Glutamatergic neuron (in vitro differentiated cells): Measurements from ENCODE around the gene PZP. TPM values are rescaled to one million over a fixed set of nuclear protein-coding genes. Genes with fewer than 3 reads are reported as not detected.

Source experiments
- DNase-seq: peaks from one replicate; pipeline ENCODE4 v3.0.0; 2022
- H3K27ac Mint-ChIP-seq: one replicate; pipeline ENCODE4 v1.8.0; 2020; ENCODE audit warnings: mild to moderate bottlenecking, mixed read lengths, inconsistent platforms; ENCODE audit not compliant: unreplicated experiment
- H3K27me3 Mint-ChIP-seq: one replicate; pipeline ENCODE4 v1.8.0; 2020; ENCODE audit warnings: mild to moderate bottlenecking, moderate library complexity, mixed read lengths, inconsistent platforms; ENCODE audit not compliant: unreplicated experiment
- H3K36me3 Mint-ChIP-seq: one replicate; pipeline ENCODE4 v1.8.0; 2020; ENCODE audit warnings: mild to moderate bottlenecking, mixed read lengths, inconsistent platforms; ENCODE audit not compliant: unreplicated experiment
- H3K4me1 Mint-ChIP-seq: one replicate; pipeline ENCODE4 v1.8.0; 2020; ENCODE audit warnings: mild to moderate bottlenecking, low read depth, mixed read lengths, inconsistent platforms; ENCODE audit not compliant: unreplicated experiment
- H3K4me3 Mint-ChIP-seq: one replicate; pipeline ENCODE4 v1.8.0; 2020; ENCODE audit warnings: mild to moderate bottlenecking, mixed read lengths, inconsistent platforms; ENCODE audit not compliant: unreplicated experiment
- H3K9me3 Mint-ChIP-seq: one replicate; pipeline ENCODE4 v1.8.0; 2020; ENCODE audit warnings: mild to moderate bottlenecking, moderate library complexity, mixed read lengths, inconsistent platforms; ENCODE audit not compliant: unreplicated experiment
- CTCF ChIP-seq: fragments of 200-600 bp; sonication (generic); IDR thresholded peaks from one replicate; pipeline ENCODE4 v1.5.0; 2021; ENCODE audit not compliant: partially characterized antibody, unreplicated experiment
- total RNA-seq: library from RNA; stranded (reverse); fragmentation: NEBNext Ultra II Directional; extraction: Animal tissue kit (Norgen Biotek cat#: 25700); gene quantifications from one replicate; pipeline ENCODE4 v1.2.1, GENCODE V29; 2021; ENCODE audit not compliant: unreplicated experiment

Gene PZP
- total RNA-seq, 1 donor from 2014 or later: not detected

GRCh38 chr12:9134981-9135628, 73.1 kb downstream of the PZP start:
- Mint-ChIP-seq H3K4me1 (no peaks in the 10 kb centered on the region), H3K27ac (no peak overlapping the region), H3K4me3 (no peak overlapping the region), H3K9me3 (peaks cover 4% of the 10 kb centered on the region), H3K27me3 (no peaks in the 10 kb centered on the region), H3K36me3 (no peaks in the 10 kb centered on the region)
- peak; percentile 21 for TF ChIP-seq CTCF
- DNase-seq: no peak

GRCh38 chr12:9133216-9133916, 74.8 kb downstream of the PZP start:
- H3K4me1 Mint-ChIP-seq: no peaks in the 10 kb centered on the region
- no peak overlapping the region for H3K4me3 Mint-ChIP-seq
- TF ChIP-seq CTCF: no peak
- no peaks in the 10 kb centered on the region for H3K27me3 Mint-ChIP-seq
- H3K27ac Mint-ChIP-seq: no peak overlapping the region
- DNase-seq: no peak
- peaks cover 4% of the 10 kb centered on the region for H3K36me3 Mint-ChIP-seq
- peaks cover 4% of the 10 kb centered on the region for H3K9me3 Mint-ChIP-seq

- Mint-ChIP-seq H3K9me3 (peaks cover 2% of the 10 kb centered on the region), H3K4me1 (no peaks in the 10 kb centered on the region), H3K27ac (no peak overlapping the region), H3K4me3 (no peak overlapping the region), H3K27me3 (no peaks in the 10 kb centered on the region), H3K36me3 (peaks cover 4% of the 10 kb centered on the region)
- no peak for DNase-seq
- no peak for TF ChIP-seq CTCF
Observed at GRCh38 chr12:9132008-9132535, 76.1 kb downstream of the PZP start.

GRCh38 chr12:9130244-9130643, 78.0 kb downstream of the PZP start:
- Mint-ChIP-seq H3K4me1 (no peaks in the 10 kb centered on the region), H3K27ac (no peak overlapping the region)
- no peak for TF ChIP-seq CTCF

More at GRCh38 chr12:9130244-9130643, 78.0 kb downstream of the PZP start:
- DNase-seq: no peak
- Mint-ChIP-seq H3K9me3 (peaks cover 2% of the 10 kb centered on the region), H3K27me3 (no peaks in the 10 kb centered on the region), H3K4me3 (no peak overlapping the region), H3K36me3 (peaks cover 4% of the 10 kb centered on the region)
